Measurements from ENCODE around the gene HS2ST1.

GRCh38 chr1:86872086-86872485 is 42.3 kb upstream of the HS2ST1 start:
- TF ChIP-seq, protein P1, sequence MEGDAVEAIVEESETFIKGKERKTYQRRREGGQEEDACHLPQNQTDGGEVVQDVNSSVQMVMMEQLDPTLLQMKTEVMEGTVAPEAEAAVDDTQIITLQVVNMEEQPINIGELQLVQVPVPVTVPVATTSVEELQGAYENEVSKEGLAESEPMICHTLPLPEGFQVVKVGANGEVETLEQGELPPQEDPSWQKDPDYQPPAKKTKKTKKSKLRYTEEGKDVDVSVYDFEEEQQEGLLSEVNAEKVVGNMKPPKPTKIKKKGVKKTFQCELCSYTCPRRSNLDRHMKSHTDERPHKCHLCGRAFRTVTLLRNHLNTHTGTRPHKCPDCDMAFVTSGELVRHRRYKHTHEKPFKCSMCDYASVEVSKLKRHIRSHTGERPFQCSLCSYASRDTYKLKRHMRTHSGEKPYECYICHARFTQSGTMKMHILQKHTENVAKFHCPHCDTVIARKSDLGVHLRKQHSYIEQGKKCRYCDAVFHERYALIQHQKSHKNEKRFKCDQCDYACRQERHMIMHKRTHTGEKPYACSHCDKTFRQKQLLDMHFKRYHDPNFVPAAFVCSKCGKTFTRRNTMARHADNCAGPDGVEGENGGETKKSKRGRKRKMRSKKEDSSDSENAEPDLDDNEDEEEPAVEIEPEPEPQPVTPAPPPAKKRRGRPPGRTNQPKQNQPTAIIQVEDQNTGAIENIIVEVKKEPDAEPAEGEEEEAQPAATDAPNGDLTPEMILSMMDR (IDR thresholded peaks at IDR 0.05) = no peak
- TF ChIP-seq EP300 (IDR thresholded peaks at IDR 0.05) (no peak), POLR2A (IDR thresholded peaks at IDR 0.05) (no peak)
